ENCODE data around the gene TAS2R5.
"Not testable (repeated sequence)": the region's sequence is repeated elsewhere in the genome, so short reads cannot be mapped to it uniquely, and the experiment has no call there.

The TAS2R5 gene

GRCh38 chr7:141789917-141790316 lies at the start of gene TAS2R5:
Gene TAS2R5, plus strand, starts transcription at chr7:141790217. Its CDS starts 145 bp downstream, at chr7:141790362.
- DNase-seq: no peak

- no peak for DNase-seq
These were observed 47.8 kb upstream of the TAS2R5 start for GRCh38 chr7:141742229-141742628.

- no peak for DNase-seq
These were observed 45.9 kb upstream of the TAS2R5 start for GRCh38 chr7:141744131-141744530.

DNA sequence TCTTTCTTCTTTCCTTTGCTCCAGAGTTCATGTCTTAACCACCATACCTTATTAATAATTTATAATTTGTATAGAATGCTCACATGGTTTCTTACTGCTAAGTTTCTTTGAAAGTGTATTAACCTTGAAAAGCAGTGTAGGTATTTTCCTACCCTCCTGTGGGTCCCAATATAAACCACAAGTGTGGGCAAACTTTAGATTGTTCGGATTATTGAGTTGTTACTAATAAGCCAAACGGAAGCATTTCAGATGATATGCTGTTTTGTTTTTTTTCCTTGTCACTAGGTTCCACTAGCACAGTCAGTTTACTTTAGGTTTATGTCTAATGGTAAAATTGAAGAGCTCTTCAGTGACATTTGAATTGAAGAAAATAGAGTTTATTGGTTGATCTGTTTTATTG lies 41.6 kb upstream of the TAS2R5 start:
- DNase-seq: no peak

GRCh38 chr7:141751904-141752303 lies 38.1 kb upstream of the TAS2R5 start:
- DNase-seq: not testable (repeated sequence)

DNA sequence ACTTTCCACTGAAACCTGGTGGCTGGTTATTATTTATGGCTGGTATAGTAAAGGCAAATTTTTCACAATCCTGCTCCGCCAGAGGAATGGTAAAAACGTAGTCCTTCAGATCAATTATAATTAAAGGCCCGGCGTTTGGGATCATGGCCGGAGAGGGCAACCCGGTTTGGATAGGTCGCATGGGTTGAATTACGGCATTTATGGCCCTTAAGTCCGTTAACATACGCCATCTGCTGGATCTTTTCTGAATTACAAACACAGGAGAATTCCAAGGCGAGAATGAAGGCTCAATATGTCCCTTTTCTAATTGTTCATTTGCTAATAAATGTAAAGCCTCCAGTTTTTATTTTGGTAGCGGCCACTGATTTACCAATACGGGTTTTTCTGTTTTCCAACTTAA lies 37.4 kb upstream of the TAS2R5 start:
- no peak for DNase-seq

GRCh38 chr7:141754939-141755338 lies 35.1 kb upstream of the TAS2R5 start:
- no peak for DNase-seq

- DNase-seq: no peak
These were observed 26.2 kb upstream of the TAS2R5 start, which contains the start of gene TAS2R3 for GRCh38 chr7:141763797-141764196. Gene TAS2R3, plus strand, starts transcription at chr7:141764097. Its CDS starts 62 bp downstream, at chr7:141764159.

GRCh38 chr7:141770083-141770583 lies 19.9 kb upstream of the TAS2R5 start:
- not testable (repeated sequence) for DNase-seq

- no peak for DNase-seq
These were observed 13.6 kb upstream of the TAS2R5 start, which contains the start of gene TAS2R4 for GRCh38 chr7:141776374-141776773. Gene TAS2R4, plus strand, starts transcription at chr7:141776674. Its CDS starts 1,815 bp downstream, at chr7:141778489.

- no peak for DNase-seq
These were observed 4.1 kb upstream of the TAS2R5 start for GRCh38 chr7:141785706-141786552.

GRCh38 chr7:141788296-141788695 lies 1.7 kb upstream of the TAS2R5 start:
- DNase-seq: no peak

- DNase-seq: no peak
These were observed 2.5 kb downstream of the TAS2R5 start for GRCh38 chr7:141792526-141792925.

DNA sequence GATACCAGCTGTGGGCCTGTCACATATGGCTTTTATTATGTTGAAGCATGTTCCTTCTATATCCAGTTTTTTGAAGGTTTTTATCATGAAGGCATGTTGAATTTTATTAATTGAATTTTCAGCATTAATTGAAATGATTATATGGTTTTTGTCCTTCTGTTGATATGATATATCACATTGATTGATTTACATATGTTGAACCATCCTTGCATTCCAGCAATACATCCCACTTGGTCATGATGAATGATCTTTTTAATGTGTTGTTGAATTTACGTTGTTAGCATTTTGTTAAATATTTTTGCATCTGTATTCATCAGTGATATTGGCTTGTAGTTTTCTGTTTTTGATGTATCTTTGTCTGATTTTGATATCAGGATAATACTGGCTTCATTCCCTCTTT lies 30.1 kb downstream of the TAS2R5 start:
- DNase-seq: no peak

DNA sequence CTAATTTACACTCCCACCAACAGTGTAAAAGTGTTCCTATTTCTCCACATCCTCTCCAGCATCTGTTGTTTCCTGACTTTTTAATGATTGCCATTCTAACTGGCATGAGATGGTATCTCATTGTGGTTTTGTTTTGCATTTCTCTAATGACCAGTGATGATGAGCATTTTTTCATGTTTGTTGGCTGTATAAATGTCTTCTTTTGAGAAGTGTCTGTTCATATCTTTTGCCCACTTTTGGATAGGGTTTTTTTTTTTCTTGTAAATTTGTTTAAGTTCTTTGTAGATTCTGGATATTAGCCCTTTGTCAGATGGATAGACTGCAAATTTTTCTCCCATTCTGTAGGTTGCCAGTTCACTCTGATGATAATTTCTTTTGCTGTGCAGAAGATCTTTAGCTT lies 32.4 kb downstream of the TAS2R5 start:
- not testable (repeated sequence) for DNase-seq

GRCh38 chr7:141837683-141838082 lies 47.7 kb downstream of the TAS2R5 start:
- no peak for DNase-seq

DNA sequence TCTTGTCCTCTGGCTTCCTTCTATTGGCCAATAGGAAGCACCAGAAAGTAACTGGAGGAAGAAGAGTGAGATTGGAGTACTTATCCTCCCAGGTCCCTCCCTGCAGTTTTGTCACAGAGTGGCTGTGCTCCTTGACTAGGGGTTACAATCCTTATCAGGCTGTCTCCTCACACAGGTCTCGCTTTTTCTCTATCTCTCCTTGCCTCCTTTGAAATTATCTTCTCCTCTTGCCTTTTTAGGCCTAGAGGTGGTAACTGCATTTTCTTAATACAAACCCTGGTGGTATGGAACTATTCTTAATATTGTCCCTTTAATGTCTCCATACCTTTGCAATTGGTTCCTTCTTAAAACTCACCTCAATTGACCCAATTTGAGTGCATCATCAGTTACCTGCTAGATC lies 48.6 kb downstream of the TAS2R5 start:
- no peak for DNase-seq

GRCh38 chr7:141839256-141839655 lies 49.2 kb downstream of the TAS2R5 start:
- no peak for DNase-seq

- no peak for DNase-seq
These were observed 50.7 kb downstream of the TAS2R5 start for GRCh38 chr7:141840708-141841107.
